Subcutaneous abdominal adipose tissue (tissue), 5 donors: ENCODE data around the gene PARP12.

Source experiments
- H3K27ac ChIP-seq: one replicate; pipeline ENCODE4 v1.7.0; 2013; ENCODE audit warnings: low read depth, mild to moderate bottlenecking, inconsistent platforms, low read length, moderate library complexity
- H3K27me3 ChIP-seq, 5 donors: one replicate each; pipeline ENCODE4 v1.7.0; 2013; ENCODE audit warnings: low read length in 5 of 5, inconsistent platforms in 1 of 5; ENCODE audit not compliant: control insufficient read depth in 5 of 5, insufficient read depth in 4 of 5
- H3K36me3 ChIP-seq, 5 donors: one replicate each; pipeline ENCODE4 v1.7.0; 2013; ENCODE audit warnings: low read length in 5 of 5; ENCODE audit not compliant: control insufficient read depth in 5 of 5, insufficient read depth in 5 of 5
- H3K4me1 ChIP-seq, 5 donors: one replicate each; pipeline ENCODE4 v1.7.0; 2013; ENCODE audit warnings: low read length in 5 of 5, mild to moderate bottlenecking in 3 of 5, moderate library complexity in 1 of 5; ENCODE audit not compliant: control insufficient read depth in 5 of 5, insufficient read depth in 5 of 5
- H3K4me3 ChIP-seq, 5 donors: one replicate each; pipeline ENCODE4 v1.7.0; 2013; ENCODE audit warnings: low read length in 5 of 5, low read depth in 1 of 5
- H3K9ac ChIP-seq, 5 donors: one replicate each; pipeline ENCODE4 v1.7.0; 2013; ENCODE audit warnings: low read length in 5 of 5, mild to moderate bottlenecking in 4 of 5, moderate library complexity in 3 of 5
- H3K9me3 ChIP-seq, 5 donors: one replicate each; pipeline ENCODE4 v1.7.0; 2013; ENCODE audit warnings: low read length in 5 of 5; ENCODE audit not compliant: control insufficient read depth in 5 of 5
- donor health status: healthy.
- donor health status: healthy.
- donor health status: healthy.
- donor health status: healthy.
- donor health status: healthy.

The PARP12 gene

DNA sequence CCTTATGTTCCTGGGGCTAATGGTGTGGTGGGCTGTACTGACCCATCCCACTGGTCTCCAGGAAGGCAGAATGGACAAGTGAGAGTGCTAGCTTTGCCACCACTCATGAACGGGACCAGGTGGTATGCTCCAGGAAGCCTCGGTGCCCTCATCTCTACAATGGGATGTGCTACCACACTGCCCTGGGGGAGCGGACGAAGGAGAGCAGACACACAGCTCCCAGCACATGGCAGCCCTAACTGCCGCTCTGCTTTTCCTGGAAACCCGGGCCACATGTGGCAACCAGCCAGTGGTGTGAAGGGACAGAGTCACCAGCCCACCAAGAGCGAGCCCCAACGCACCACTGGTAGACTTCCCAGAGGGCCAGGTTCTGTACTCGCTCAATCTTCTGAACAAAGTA is 35.8 kb downstream of the PARP12 start:
- Histone ChIP-seq H3K4me3 (no peak overlapping the region), H3K9ac (no peak overlapping the region), H3K36me3 (peaks cover 10 to 70% (median 51%) of the 10 kb centered on the region in 5 donors), H3K9me3 (no peaks in the 10 kb centered on the region), H3K27ac (no peak overlapping the region), H3K27me3 (no peaks in the 10 kb centered on the region), H3K4me1 (no peaks in the 10 kb centered on the region)

DNA sequence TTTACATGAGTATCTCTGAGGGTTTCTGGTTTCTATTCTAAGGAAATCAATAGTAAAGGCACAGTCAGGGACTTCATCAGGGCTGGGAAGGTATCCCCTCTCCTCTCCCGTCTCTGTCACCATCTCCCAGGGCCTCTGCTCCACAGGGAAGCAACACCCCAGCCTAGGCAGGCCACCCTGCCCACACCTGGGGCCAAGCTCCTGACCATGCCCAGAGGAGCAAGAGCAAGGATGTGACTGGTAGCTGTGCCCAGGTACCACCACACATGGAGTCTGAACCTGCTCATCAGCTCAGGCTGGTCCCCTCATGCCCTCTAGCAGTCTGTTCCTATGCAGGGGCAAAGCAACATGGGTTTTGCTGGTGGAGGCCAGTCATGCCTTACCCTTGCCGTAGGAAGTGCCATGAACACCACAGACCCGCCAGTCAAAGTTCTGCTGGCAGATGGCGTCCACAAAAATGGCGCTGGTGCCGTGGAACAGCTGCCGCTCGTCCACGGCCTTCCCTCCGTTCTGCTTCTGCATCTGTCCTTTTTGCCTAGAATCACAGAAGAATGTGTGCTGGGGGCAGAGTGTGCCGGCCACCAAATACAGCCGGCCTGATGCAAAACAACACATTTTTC is 36.8 kb downstream of the PARP12 start:
- Histone ChIP-seq H3K27me3 (no peaks in the 10 kb centered on the region), H3K9me3 (no peaks in the 10 kb centered on the region), H3K4me3 (no peak overlapping the region), H3K4me1 (no peaks in the 10 kb centered on the region), H3K9ac (no peak overlapping the region), H3K36me3 (peaks cover 10 to 76% (median 51%) of the 10 kb centered on the region in 5 donors), H3K27ac (no peak overlapping the region)

DNA sequence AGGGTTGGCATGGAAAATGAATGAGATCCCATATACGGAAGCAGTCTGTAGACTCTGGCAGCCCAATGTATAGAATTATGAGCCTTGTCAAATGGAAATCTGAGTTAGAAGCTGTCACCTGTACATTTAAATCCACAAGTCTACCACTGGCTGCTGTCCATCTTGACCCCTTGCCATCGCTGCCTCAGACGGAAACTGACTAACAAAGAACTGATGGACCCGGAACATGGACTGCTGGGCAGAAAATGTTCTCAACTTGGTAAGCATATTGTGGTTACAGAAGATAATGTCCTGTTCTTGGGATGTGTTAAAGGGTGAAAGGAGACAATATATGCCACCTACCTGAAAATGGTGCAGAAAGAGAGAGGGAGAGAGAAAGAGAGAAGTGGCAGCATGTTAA is 37.5 kb downstream of the PARP12 start:
- no peaks in the 10 kb centered on the region for H3K27me3 ChIP-seq

DNA sequence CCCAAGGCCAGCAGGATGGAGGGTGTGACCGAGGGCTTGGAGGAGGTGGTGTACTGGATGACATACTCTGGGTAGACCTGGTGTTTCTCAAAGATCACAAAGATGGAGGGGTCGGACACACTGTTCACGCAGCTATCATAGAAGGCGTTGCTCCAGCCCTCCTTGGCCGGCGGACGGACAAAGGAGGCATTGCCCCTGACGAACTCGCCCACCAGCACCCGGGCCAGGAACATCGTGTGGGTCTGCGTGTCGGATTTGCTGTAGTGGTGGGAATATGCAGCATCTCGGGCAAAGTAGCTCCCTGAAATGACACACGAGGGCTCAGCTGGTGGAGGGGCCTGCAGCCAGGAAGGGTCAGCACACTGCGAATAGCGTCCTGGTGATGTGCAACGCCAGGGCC is 38.2 kb downstream of the PARP12 start:
- H3K9ac ChIP-seq = no peak overlapping the region
- no peaks in the 10 kb centered on the region for H3K9me3 ChIP-seq
- no peaks in the 10 kb centered on the region for H3K27me3 ChIP-seq
- H3K4me1 ChIP-seq = no peaks in the 10 kb centered on the region
- H3K4me3 ChIP-seq = no peak overlapping the region
- H3K27ac ChIP-seq = no peak overlapping the region
- peaks cover 6 to 72% (median 51%) of the 10 kb centered on the region in 5 donors for H3K36me3 ChIP-seq

More for the DNA sequence above, 37.5 kb downstream of the PARP12 start:
- Histone ChIP-seq H3K36me3 (peaks cover 10 to 72% (median 51%) of the 10 kb centered on the region in 5 donors), H3K9ac (no peak overlapping the region), H3K9me3 (no peaks in the 10 kb centered on the region), H3K27ac (no peak overlapping the region), H3K4me1 (no peaks in the 10 kb centered on the region), H3K4me3 (no peak overlapping the region)

DNA sequence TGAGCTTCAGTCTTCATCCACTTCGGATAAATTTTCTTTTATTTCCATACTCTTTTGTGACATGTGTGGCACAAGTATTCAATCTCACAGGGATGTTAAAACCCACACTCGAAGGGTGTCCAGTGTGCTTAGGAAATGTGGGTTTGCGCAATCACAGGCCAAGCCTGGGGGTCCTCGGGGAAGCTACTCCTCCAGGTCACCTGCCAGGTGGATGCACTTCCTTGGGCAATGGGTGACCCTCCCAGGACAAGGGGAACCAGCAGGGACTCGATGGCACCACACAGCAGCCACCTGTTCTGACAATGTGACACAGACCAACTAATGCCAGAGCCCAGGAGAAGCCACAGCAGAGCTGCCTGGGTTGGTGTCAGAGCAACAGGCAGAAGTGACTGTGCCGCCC is 39.0 kb downstream of the PARP12 start:
- no peak overlapping the region for H3K4me3 ChIP-seq
- no peak overlapping the region for H3K9ac ChIP-seq
- H3K4me1 ChIP-seq = peaks cover 0 to 4% (median 0%) of the 10 kb centered on the region in 5 donors
- H3K36me3 ChIP-seq = peaks cover 5 to 72% (median 51%) of the 10 kb centered on the region in 5 donors
- H3K27me3 ChIP-seq = no peaks in the 10 kb centered on the region
- H3K9me3 ChIP-seq = no peaks in the 10 kb centered on the region
- H3K27ac ChIP-seq = no peak overlapping the region

DNA sequence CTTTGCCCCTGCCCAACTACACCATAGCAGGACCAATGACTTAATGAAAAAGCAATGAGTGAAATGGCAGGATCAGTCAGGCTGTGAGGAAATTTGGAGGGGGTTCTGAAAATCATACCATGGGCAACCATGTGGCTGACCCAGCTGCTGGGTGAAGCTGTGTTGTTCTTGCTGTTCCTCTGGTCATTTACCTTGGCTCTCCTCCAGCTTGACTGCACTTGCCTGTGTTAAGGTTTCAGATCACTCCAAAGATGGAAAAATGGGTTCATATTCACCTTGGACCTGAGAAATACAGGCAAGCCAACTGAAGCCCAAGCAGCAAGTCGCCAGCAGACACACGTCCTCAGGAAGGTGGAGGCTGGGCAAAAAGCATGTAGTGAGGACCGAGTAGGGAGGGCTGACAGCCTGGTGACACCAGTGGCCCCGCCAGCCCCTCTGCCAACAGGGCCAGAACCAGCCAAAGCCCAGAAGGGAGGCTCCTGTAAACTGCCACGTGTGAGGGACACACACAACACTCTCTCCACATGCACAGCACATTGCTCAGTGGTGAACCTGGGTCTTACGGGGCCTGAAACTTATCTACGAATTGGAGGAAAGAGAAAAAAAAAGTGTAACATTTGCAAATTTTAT is 40.1 kb downstream of the PARP12 start:
- Histone ChIP-seq H3K4me3 (no peak overlapping the region), H3K9me3 (no peaks in the 10 kb centered on the region), H3K27ac (no peak overlapping the region), H3K4me1 (peaks cover 0 to 4% (median 0%) of the 10 kb centered on the region in 5 donors), H3K27me3 (no peaks in the 10 kb centered on the region), H3K9ac (no peak overlapping the region), H3K36me3 (peaks cover 5 to 71% (median 47%) of the 10 kb centered on the region in 5 donors)

DNA sequence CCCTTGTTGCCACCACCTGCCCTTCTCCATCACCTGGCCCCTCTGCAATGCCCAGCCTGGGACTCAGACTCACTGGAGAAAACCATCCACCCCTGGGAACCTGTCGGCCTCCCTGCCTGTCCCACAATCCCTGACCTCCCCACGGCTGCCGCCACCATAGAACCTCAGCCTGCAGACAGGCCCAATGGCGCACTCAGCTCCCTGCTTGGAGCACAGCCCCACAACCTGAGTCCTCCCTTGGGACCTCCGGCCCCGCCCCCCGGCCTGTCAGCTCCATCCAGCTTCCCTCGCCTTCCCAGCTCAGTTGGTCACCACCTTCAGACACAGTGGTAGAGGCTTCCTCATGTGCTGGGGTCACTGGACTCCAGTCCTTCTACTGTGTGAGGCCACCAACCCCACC is 41.1 kb downstream of the PARP12 start:
- H3K4me1 ChIP-seq = peaks cover 0 to 4% (median 0%) of the 10 kb centered on the region in 5 donors
- peaks cover 0 to 60% (median 36%) of the 10 kb centered on the region in 5 donors for H3K36me3 ChIP-seq
- no peak overlapping the region for H3K4me3 ChIP-seq
- peaks cover 0 to 2% (median 0%) of the 10 kb centered on the region in 5 donors for H3K27me3 ChIP-seq
- no peak overlapping the region for H3K27ac ChIP-seq
- H3K9me3 ChIP-seq = no peaks in the 10 kb centered on the region
- H3K9ac ChIP-seq = no peak overlapping the region

DNA sequence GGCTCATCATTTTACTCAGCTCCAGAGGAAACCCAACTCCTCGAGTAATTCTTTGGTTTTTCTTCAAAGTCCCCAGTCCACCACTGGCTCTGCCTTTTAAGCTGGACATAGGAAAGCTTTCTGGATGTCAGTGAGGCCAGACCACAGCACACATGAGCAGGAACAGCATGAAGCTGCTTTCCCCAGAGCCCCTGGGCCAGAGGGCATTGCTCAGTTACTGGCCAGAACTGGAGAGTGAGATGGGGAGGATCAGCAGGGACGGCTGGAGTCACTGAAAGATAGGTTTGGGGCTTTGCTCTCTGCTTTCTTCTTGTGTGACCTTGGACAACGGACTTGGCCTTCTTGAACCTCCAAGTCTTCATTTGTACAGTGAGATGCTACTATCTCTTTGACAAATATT is 43.1 kb downstream of the PARP12 start:
- Histone ChIP-seq H3K27ac (no peak overlapping the region), H3K4me1 (peaks cover 0 to 4% (median 0%) of the 10 kb centered on the region in 5 donors), H3K27me3 (peaks cover 0 to 2% (median 0%) of the 10 kb centered on the region in 5 donors), H3K36me3 (peaks cover 0 to 40% (median 18%) of the 10 kb centered on the region in 5 donors), H3K9me3 (no peaks in the 10 kb centered on the region), H3K9ac (no peak overlapping the region), H3K4me3 (no peak overlapping the region)

DNA sequence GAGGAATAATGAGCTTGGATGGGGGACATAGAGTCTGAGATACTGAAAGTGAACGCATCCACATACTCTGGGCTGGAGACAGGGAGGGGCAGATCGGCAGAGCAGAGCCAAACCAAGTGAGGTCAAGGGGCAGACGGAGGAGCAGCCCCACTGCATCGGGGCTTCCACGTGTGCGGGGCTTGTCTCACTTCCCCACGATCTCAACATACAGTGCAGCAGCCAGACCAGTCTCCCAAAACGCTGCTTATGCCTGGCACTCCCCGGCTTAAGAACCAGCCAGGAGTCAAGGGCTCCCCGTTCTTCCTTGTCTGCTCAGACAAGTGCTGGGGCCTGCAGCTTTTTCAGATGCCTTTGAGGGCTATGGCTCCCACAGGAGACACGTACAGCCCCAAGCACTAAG is 43.6 kb downstream of the PARP12 start:
- Histone ChIP-seq H3K4me1 (peaks cover 0 to 4% (median 0%) of the 10 kb centered on the region in 5 donors), H3K36me3 (peaks cover 0 to 36% (median 14%) of the 10 kb centered on the region in 5 donors)

More for the DNA sequence above, 43.6 kb downstream of the PARP12 start:
- H3K9ac ChIP-seq = no peak overlapping the region
- H3K4me3 ChIP-seq = no peak overlapping the region
- no peak overlapping the region for H3K27ac ChIP-seq
- H3K9me3 ChIP-seq = no peaks in the 10 kb centered on the region
- H3K27me3 ChIP-seq = peaks cover 0 to 2% (median 0%) of the 10 kb centered on the region in 5 donors
